RWPE2 (cell line): Measurements from ENCODE around the gene TMCC1.
"Not testable (repeated sequence)": the region's sequence is repeated elsewhere in the genome, so short reads cannot be mapped to it uniquely, and the experiment has no call there.

Experiments
- ATAC-seq: fragments of 200-7000 bp; cut with Tn5 transposase; 3 replicates; pipeline ENCODE4 v1.9.1; 2021; ENCODE audit warnings: low read depth
- DNase-seq: peaks from one replicate; pipeline ENCODE4 v3.0.0-alpha.2; 2020; ENCODE audit warnings: low spot score
- H3K27ac ChIP-seq: fragments of 450-650 bp; 2 replicates; pipeline ENCODE4 v1.5.1; 2017; ENCODE audit warnings: mild to moderate bottlenecking; ENCODE audit not compliant: poor library complexity, severe bottlenecking
- H3K27me3 ChIP-seq: fragments of 250-450 bp; sonication (Bioruptor Pico); 2 replicates; pipeline ENCODE4 v1.5.1; 2021; ENCODE audit warnings: mild to moderate bottlenecking, moderate library complexity; ENCODE audit not compliant: insufficient read depth, poor library complexity, severe bottlenecking
- H3K36me3 ChIP-seq: fragments of 250-450 bp; sonication (Bioruptor Pico); 2 replicates; pipeline ENCODE4 v1.5.1; 2020; ENCODE audit warnings: low read depth, mild to moderate bottlenecking, moderate library complexity
- H3K4me1 ChIP-seq: fragments of 250-450 bp; sonication (Bioruptor Pico); 2 replicates; pipeline ENCODE4 v1.5.1; 2021; ENCODE audit warnings: mild to moderate bottlenecking, moderate library complexity; ENCODE audit not compliant: insufficient read depth, poor library complexity, severe bottlenecking
- H3K4me3 ChIP-seq: fragments of 250-450 bp; sonication (Bioruptor Pico); 2 replicates; pipeline ENCODE4 v1.5.1; 2021; ENCODE audit warnings: mild to moderate bottlenecking, moderate library complexity; ENCODE audit not compliant: severe bottlenecking
- H3K9me3 ChIP-seq: fragments of 250-450 bp; sonication (Bioruptor Pico); 2 replicates; pipeline ENCODE4 v1.5.1; 2021; ENCODE audit warnings: mild to moderate bottlenecking, moderate library complexity; ENCODE audit not compliant: severe bottlenecking
- CTCF ChIP-seq: fragments of 450-650 bp; IDR thresholded peaks from one replicate; pipeline ENCODE4 v1.5.1; 2017; ENCODE audit warnings: mild to moderate bottlenecking, moderate library complexity; ENCODE audit not compliant: poor library complexity, severe bottlenecking

The TMCC1 gene

GRCh38 chr3:129917423-129918007 is 24.0 kb upstream of the TMCC1 start:
- Histone ChIP-seq H3K36me3 (no peaks in the 10 kb centered on the region), H3K4me3 (no peak overlapping the region), H3K4me1 (no peaks in the 10 kb centered on the region), H3K27me3 (no peaks in the 10 kb centered on the region), H3K27ac (no peak overlapping the region), H3K9me3 (peaks cover 9% of the 10 kb centered on the region)
- no peak for DNase-seq
- no peak for ATAC-seq
- TF ChIP-seq CTCF: no peak

GRCh38 chr3:129913618-129914017 is 20.1 kb upstream of the TMCC1 start:
- Histone ChIP-seq H3K27ac (no peak overlapping the region), H3K9me3 (peaks cover 9% of the 10 kb centered on the region), H3K4me1 (no peaks in the 10 kb centered on the region), H3K36me3 (no peaks in the 10 kb centered on the region), H3K27me3 (no peaks in the 10 kb centered on the region), H3K4me3 (no peak overlapping the region)
- ATAC-seq: no peak
- no peak for TF ChIP-seq CTCF
- no peak for DNase-seq

- DNase-seq (no peak), ATAC-seq (no peak)
- Histone ChIP-seq H3K4me3 (no peak overlapping the region), H3K27me3 (no peaks in the 10 kb centered on the region), H3K4me1 (no peaks in the 10 kb centered on the region), H3K9me3 (peaks cover 8% of the 10 kb centered on the region), H3K36me3 (no peaks in the 10 kb centered on the region), H3K27ac (no peak overlapping the region)
- no peak for TF ChIP-seq CTCF
Measured at GRCh38 chr3:129911261-129911861, 17.9 kb upstream of the TMCC1 start.

- not testable (repeated sequence) for H3K27ac ChIP-seq, DNase-seq, H3K36me3 ChIP-seq, ATAC-seq, H3K4me1 ChIP-seq, H3K9me3 ChIP-seq, H3K27me3 ChIP-seq, H3K4me3 ChIP-seq
Measured at GRCh38 chr3:129909235-129909634, 15.7 kb upstream of the TMCC1 start.

- no peaks in the 10 kb centered on the region for H3K36me3 ChIP-seq
- ATAC-seq (peak; percentile 71), DNase-seq (no peak)
- H3K4me3 ChIP-seq: no peak overlapping the region
- H3K27ac ChIP-seq: no peak overlapping the region
- TF ChIP-seq CTCF: no peak
- no peaks in the 10 kb centered on the region for H3K27me3 ChIP-seq
- H3K4me1 ChIP-seq: no peaks in the 10 kb centered on the region
- H3K9me3 ChIP-seq: peaks cover 6% of the 10 kb centered on the region
Measured at GRCh38 chr3:129908417-129908816, 14.9 kb upstream of the TMCC1 start.

GRCh38 chr3:129901272-129901671 is 7.8 kb upstream of the TMCC1 start:
- not testable (repeated sequence) for H3K36me3 ChIP-seq, ATAC-seq

More at GRCh38 chr3:129901272-129901671, 7.8 kb upstream of the TMCC1 start:
- H3K27me3 ChIP-seq, H3K27ac ChIP-seq, H3K4me3 ChIP-seq, H3K4me1 ChIP-seq, DNase-seq, H3K9me3 ChIP-seq: not testable (repeated sequence)
